ENCODE results near the gene PPP1R26. TPM values are rescaled to one million over a fixed set of nuclear protein-coding genes. Genes with fewer than 3 reads are reported as not detected.

The PPP1R26 gene
- polyA plus RNA-seq, 2 of the 4 experiments (the other 2 are of a cell fraction) = 8.5 to 12.7 TPM

DNA sequence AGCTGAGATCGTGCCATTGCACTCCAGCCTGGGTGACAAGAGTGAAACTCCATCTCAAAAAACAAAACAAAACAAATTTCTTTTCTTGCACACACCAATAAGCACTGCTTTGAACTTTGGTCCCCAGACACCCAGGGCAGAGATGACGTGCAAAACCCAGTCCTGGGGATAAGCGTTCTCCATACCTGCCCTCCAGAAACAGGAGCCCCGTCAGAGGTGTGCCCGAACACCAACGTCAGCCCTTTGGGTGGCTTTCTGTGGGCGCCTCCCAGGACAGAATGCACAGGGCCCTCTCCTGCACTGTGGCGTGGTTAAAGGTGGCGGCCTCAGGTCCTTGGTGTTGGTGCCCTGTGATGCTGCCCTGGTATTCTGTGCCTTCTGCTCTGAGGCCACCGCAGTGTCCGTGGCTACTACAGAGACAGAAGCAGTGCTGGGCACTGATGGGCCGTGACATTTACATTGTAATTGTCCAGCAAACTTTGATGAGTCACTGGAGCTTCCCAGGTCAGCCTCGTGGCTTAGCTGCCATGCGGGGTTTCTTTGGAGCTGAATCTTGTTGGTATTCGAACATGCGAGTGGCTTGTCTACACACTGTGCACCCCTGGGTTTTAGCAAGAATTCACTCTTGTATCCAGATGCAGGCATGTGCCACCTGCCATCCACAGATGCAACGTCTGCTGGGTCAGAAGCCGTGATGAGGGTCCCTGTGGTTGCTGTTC, 9.8 kb downstream of the PPP1R26 start:
- H3K4me3 ChIP-seq = no peak overlapping the region
- H3K27ac ChIP-seq = no peak overlapping the region
- POLR2A ChIA-PET = no interaction called here
- DNase-seq (ENCODE audit: low read depth in 1 of 2, low spot score in 1 of 2) = no peak
- CTCF ChIA-PET = interaction anchor here (0.7 to 1.4 kb wide), 3 partner anchors 8 to 49 kb away, joined by 3 read pairs; no protein-coding TSS in a partner anchor
- 73% methylated on average over 17 of the region's 18 CpGs for WGBS (ENCODE audit: missing lambda C conversion rate)
- peak in 1 of 2 experiments; percentile 48; a peak in 3 of 6 replicates for ATAC-seq
- FAIRE-seq = no peak
- no peak overlapping the region for H3K4me2 ChIP-seq
- H3K4me1 ChIP-seq = peaks cover 9% of the 10 kb centered on the region; the same call in 1 of the 3 replicates
- H3K9me3 ChIP-seq = no peaks in the 10 kb centered on the region
- TF ChIP-seq JUN (IDR thresholded peaks at IDR 0.05) (no peak), SMC3 (IDR thresholded peaks at IDR 0.05) (no peak), BHLHE40 (IDR thresholded peaks at IDR 0.05; ENCODE audit: low read depth, low read length) (no peak)

- DNase-seq (ENCODE audit: low read depth in 1 of 2, low spot score in 1 of 2) = no peak
These were observed 10.7 kb downstream of the PPP1R26 start for GRCh38 chr9:135490166-135490870.

DNA sequence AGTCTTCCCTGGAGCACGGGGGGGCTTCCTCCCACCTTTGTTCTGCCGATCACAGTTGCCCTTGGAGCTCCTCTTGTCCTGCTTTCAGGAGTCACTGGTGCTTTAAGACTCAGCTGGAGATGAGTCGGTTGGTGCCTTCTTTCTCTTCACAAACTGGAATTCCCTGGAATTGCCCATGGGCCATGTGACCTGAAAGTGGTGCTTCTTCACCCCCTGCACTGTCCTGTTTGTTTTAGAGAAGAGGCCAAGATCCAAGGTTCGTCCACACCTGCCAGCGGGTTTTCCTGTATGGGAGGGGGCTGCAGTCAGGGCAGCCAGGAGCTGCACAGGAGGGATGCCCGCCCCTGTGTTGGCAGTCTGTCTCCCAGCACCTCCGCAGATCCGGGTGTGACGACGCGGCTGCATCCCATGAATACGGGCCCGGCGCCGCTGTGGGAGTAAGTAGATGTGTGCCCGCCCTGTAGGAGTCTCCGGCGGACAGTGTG, 11.4 kb downstream of the PPP1R26 start:
- ATAC-seq (no peak), FAIRE-seq (no peak), DNase-seq (ENCODE audit: low read depth in 1 of 2, low spot score in 1 of 2) (no peak)
- Histone ChIP-seq H3K4me3 (no peak overlapping the region), H3K4me1 (peaks cover 9% of the 10 kb centered on the region; the same call in 1 of the 3 replicates), H3K9me3 (no peaks in the 10 kb centered on the region), H3K27ac (no peak overlapping the region), H3K4me2 (no peak overlapping the region)
- POLR2A ChIA-PET = no interaction called here
- CTCF ChIA-PET = interaction anchor here (0.7 to 6.1 kb wide), 4 partner anchors 9 to 78 kb away, joined by 3 to 38 read pairs (median 5); no protein-coding TSS in a partner anchor
- TF ChIP-seq REST (IDR thresholded peaks at IDR 0.05) (no peak), KDM1A (IDR thresholded peaks at IDR 0.05; ENCODE audit: low read depth) (no peak), CTCF (IDR thresholded peaks at IDR 0.05) (no peak), CBX2 (IDR thresholded peaks at IDR 0.05; ENCODE audit: borderline replicate concordance, low read depth) (no peak), ESRRA (IDR thresholded peaks at IDR 0.05; ENCODE audit: borderline replicate concordance, low read length) (no peak), POLR2AphosphoS2 (conservative IDR thresholded peaks at IDR 0.05; ENCODE audit: low read length) (no peak)
- 88% methylated on average over 18 of the region's 18 CpGs for WGBS (ENCODE audit: missing lambda C conversion rate)

More at GRCh38 chr9:135490166-135490870, 10.7 kb downstream of the PPP1R26 start:
- Histone ChIP-seq H3K27ac (no peak overlapping the region), H3K4me1 (peaks cover 9% of the 10 kb centered on the region; the same call in 1 of the 3 replicates), H3K4me3 (no peak overlapping the region), H3K9me3 (no peaks in the 10 kb centered on the region), H3K4me2 (no peak overlapping the region)
- FAIRE-seq (no peak), ATAC-seq (no peak)
- CTCF ChIA-PET = interaction anchor here (0.7 to 6.1 kb wide), 6 partner anchors 8 to 50 kb away, joined by 3 to 38 read pairs (median 4); no protein-coding TSS in a partner anchor
- WGBS (ENCODE audit: missing lambda C conversion rate) = 96% methylated on average over 16 of the region's 16 CpGs
- TF ChIP-seq, protein P1, sequence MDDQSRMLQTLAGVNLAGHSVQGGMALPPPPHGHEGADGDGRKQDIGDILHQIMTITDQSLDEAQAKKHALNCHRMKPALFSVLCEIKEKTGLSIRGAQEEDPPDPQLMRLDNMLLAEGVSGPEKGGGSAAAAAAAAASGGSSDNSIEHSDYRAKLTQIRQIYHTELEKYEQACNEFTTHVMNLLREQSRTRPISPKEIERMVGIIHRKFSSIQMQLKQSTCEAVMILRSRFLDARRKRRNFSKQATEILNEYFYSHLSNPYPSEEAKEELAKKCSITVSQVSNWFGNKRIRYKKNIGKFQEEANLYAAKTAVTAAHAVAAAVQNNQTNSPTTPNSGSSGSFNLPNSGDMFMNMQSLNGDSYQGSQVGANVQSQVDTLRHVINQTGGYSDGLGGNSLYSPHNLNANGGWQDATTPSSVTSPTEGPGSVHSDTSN (IDR thresholded peaks at IDR 0.05) = no peak
- no peak for TF ChIP-seq ZC3H11A (IDR thresholded peaks at IDR 0.05)
- TF ChIP-seq FOSL2 (IDR thresholded peaks at IDR 0.05) = no peak
- TF ChIP-seq FOSL2 (CRISPR knock-in tag; IDR thresholded peaks at IDR 0.05) = no peak
- no peak for TF ChIP-seq RAD21 (conservative IDR thresholded peaks at IDR 0.05 in 1 of 2, IDR thresholded peaks at IDR 0.05 in 1 of 2)
- TF ChIP-seq KDM5A (IDR thresholded peaks at IDR 0.05) = no peak
- TF ChIP-seq CBX8 (IDR thresholded peaks at IDR 0.05) = no peak
- TF ChIP-seq EP300 (IDR thresholded peaks at IDR 0.05) = no peak
- no peak for TF ChIP-seq HEYL (CRISPR knock-in tag; IDR thresholded peaks at IDR 0.05)
- POLR2A ChIA-PET = no interaction called here

Measured in A549 (cell line).